Neural cell (in vitro differentiated cells): ENCODE measurements around the gene TSPEAR. TPM values are rescaled to one million over a fixed set of nuclear protein-coding genes. Genes with fewer than 3 reads are reported as not detected.

Source experiments
- H2AFZ ChIP-seq: fragments of 200-600, 300-800 bp; sonication (generic), shearing (Covaris generic); 2 replicates; pipeline ENCODE4 v1.6.0; 2014; ENCODE audit warnings: low read depth, mild to moderate bottlenecking, antibody characterized with exemption, low read length, moderate library complexity
- H3F3A ChIP-seq: fragments of 200-600 bp; shearing (Covaris generic); 2 replicates; pipeline ENCODE4 v1.6.1; 2016; ENCODE audit warnings: mild to moderate bottlenecking, moderate library complexity, mixed read lengths, antibody characterized with exemption, low read length; ENCODE audit not compliant: insufficient read depth, poor library complexity, severe bottlenecking
- H3K27ac ChIP-seq: fragments of 200-600, 300-800 bp; sonication (generic), shearing (Covaris generic); 2 replicates; pipeline ENCODE4 v1.5.1; 2014; ENCODE audit warnings: mild to moderate bottlenecking, low read length, moderate library complexity
- H3K27me3 ChIP-seq: fragments of 300-800, 200-600 bp; sonication (generic), shearing (Covaris generic); 2 replicates; pipeline ENCODE4 v1.6.0; 2014; ENCODE audit warnings: mild to moderate bottlenecking, low read depth, low read length, moderate library complexity; ENCODE audit not compliant: insufficient read depth
- H3K36me3 ChIP-seq: fragments of 300-800, 200-600 bp; sonication (generic), shearing (Covaris generic); 2 replicates; pipeline ENCODE4 v1.5.1; 2014; ENCODE audit warnings: mild to moderate bottlenecking, antibody characterized with exemption, low read length, moderate library complexity; ENCODE audit not compliant: insufficient read depth
- H3K4me2 ChIP-seq: fragments of 300-800, 200-600 bp; sonication (generic), shearing (Covaris generic); 2 replicates; pipeline ENCODE4 v1.6.0; 2014; ENCODE audit warnings: mild to moderate bottlenecking, low read length
- H3K4me3 ChIP-seq: fragments of 300-800, 200-600 bp; sonication (generic), shearing (Covaris generic); 2 replicates; pipeline ENCODE4 v1.5.1; 2014; ENCODE audit warnings: mild to moderate bottlenecking, low read length, moderate library complexity
- H3K79me2 ChIP-seq: fragments of 200-600 bp; shearing (Covaris generic); replicated peaks from 2 replicates; pipeline ENCODE4 v1.6.0; 2014; ENCODE audit warnings: mild to moderate bottlenecking, low read length, moderate library complexity; ENCODE audit not compliant: insufficient read depth
- H3K9ac ChIP-seq: fragments of 300-800, 200-600 bp; sonication (generic), shearing (Covaris generic); 2 replicates; pipeline ENCODE4 v1.6.1; 2016; ENCODE audit warnings: mild to moderate bottlenecking, low read length, mixed read lengths
- H3K9me2 ChIP-seq: fragments of 200-600 bp; shearing (Covaris generic); 2 replicates; pipeline ENCODE4 v1.6.1; 2016; ENCODE audit warnings: mild to moderate bottlenecking, low read length, mixed read lengths; ENCODE audit not compliant: insufficient read depth
- H3K9me3 ChIP-seq: fragments of 200-600, 300-800 bp; sonication (generic), shearing (Covaris generic); 2 replicates; pipeline ENCODE4 v1.6.1; 2016; ENCODE audit warnings: mild to moderate bottlenecking, mixed run types, low read length, moderate library complexity, mixed read lengths
- H4K20me1 ChIP-seq: fragments of 200-600 bp; shearing (Covaris generic); 2 replicates; pipeline ENCODE4 v1.6.1; 2016; ENCODE audit warnings: mild to moderate bottlenecking, mixed run types; ENCODE audit not compliant: insufficient read depth
- EP300 ChIP-seq: fragments of 450-650 bp; conservative IDR thresholded peaks from 2 replicates; pipeline ENCODE4 v1.6.1; 2014; ENCODE audit warnings: antibody characterized with exemption, mild to moderate bottlenecking, moderate library complexity; ENCODE audit not compliant: poor library complexity, severe bottlenecking
- EZH2 ChIP-seq: fragments of 200-600, 300-800 bp; shearing (Covaris generic), sonication (generic); IDR thresholded peaks from 2 replicates; pipeline ENCODE4 v1.6.1; 2014; ENCODE audit warnings: antibody characterized with exemption, low read length, borderline replicate concordance, mild to moderate bottlenecking; ENCODE audit not compliant: insufficient read depth, poor library complexity, severe bottlenecking
- MXI1 ChIP-seq: fragments of 450-650 bp; conservative IDR thresholded peaks from 2 replicates; pipeline ENCODE4 v1.6.1; 2014; ENCODE audit warnings: antibody characterized with exemption, mild to moderate bottlenecking; ENCODE audit not compliant: poor library complexity, severe bottlenecking
- POLR2AphosphoS5 ChIP-seq: IDR thresholded peaks from 2 replicates; pipeline ENCODE4 v1.6.1; 2012
- RAD21 ChIP-seq: fragments of 450-650 bp; conservative IDR thresholded peaks from 2 replicates; pipeline ENCODE4 v1.6.1; 2014; ENCODE audit warnings: antibody characterized with exemption, mild to moderate bottlenecking, moderate library complexity
- SMC3 ChIP-seq: fragments of 450-650 bp; conservative IDR thresholded peaks from 2 replicates; pipeline ENCODE4 v1.6.1; 2014; ENCODE audit warnings: antibody characterized with exemption, mild to moderate bottlenecking, moderate library complexity; ENCODE audit not compliant: poor library complexity
- TAF1 ChIP-seq: IDR thresholded peaks from 2 replicates; pipeline ENCODE4 v1.6.1; 2012; ENCODE audit warnings: low read depth
- polyA plus RNA-seq: library from polyadenylated mRNA; depleted of rRNA; stranded (reverse); fragments of >200 nt; gene quantifications from 2 replicates; pipeline ENCODE4 v1.2.3, GENCODE V29; 2014
- TF ChIP-seq, protein P1 (sequence below): fragments of 450-650 bp; IDR thresholded peaks from 2 replicates; pipeline ENCODE4 v1.5.1; 2014; ENCODE audit warnings: antibody characterized with exemption, mild to moderate bottlenecking, moderate library complexity; ENCODE audit not compliant: poor library complexity, severe bottlenecking
- TF ChIP-seq, protein P2 (sequence below): IDR thresholded peaks from 2 replicates; pipeline ENCODE4 v1.6.1; 2012; ENCODE audit warnings: borderline replicate concordance

The TSPEAR gene
- polyA plus RNA-seq, 1 donor from 2014 or later = 0.19 TPM

DNA sequence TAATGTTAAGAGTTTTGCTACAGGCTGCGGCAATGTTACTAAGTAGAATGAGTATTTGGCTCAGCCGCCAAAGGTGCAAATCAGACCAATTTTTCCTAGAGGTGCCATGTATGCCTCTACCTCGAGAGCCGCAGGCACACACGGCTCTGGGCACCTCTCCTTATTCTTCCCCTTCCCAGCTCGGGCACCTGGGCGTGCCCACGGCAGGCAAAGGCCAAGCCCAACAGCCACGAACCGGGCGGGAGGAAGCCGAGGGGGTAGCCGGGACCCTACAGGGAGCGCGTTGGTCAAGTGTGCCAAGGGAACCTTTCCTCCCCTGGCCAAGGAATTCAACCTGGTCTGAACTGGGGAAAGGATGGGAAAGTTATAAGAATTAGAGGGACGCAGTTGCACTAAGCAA, 225.1 kb downstream of the TSPEAR start:
- H3K9me3 ChIP-seq = no peaks in the 10 kb centered on the region
- H2AFZ ChIP-seq = no peak overlapping the region
- no peaks in the 10 kb centered on the region for H4K20me1 ChIP-seq
- H3K79me2 ChIP-seq = no peaks in the 10 kb centered on the region
- no peaks in the 10 kb centered on the region for H3K9me2 ChIP-seq
- no peaks in the 10 kb centered on the region for H3F3A ChIP-seq
- TF ChIP-seq RAD21 (no peak), SMC3 (no peak), EP300 (no peak), TAF1 (no peak), MXI1 (no peak), EZH2 (no peak), POLR2AphosphoS5 (no peak)
- TF ChIP-seq, protein P1, sequence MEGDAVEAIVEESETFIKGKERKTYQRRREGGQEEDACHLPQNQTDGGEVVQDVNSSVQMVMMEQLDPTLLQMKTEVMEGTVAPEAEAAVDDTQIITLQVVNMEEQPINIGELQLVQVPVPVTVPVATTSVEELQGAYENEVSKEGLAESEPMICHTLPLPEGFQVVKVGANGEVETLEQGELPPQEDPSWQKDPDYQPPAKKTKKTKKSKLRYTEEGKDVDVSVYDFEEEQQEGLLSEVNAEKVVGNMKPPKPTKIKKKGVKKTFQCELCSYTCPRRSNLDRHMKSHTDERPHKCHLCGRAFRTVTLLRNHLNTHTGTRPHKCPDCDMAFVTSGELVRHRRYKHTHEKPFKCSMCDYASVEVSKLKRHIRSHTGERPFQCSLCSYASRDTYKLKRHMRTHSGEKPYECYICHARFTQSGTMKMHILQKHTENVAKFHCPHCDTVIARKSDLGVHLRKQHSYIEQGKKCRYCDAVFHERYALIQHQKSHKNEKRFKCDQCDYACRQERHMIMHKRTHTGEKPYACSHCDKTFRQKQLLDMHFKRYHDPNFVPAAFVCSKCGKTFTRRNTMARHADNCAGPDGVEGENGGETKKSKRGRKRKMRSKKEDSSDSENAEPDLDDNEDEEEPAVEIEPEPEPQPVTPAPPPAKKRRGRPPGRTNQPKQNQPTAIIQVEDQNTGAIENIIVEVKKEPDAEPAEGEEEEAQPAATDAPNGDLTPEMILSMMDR = no peak
- TF ChIP-seq, protein P2, sequence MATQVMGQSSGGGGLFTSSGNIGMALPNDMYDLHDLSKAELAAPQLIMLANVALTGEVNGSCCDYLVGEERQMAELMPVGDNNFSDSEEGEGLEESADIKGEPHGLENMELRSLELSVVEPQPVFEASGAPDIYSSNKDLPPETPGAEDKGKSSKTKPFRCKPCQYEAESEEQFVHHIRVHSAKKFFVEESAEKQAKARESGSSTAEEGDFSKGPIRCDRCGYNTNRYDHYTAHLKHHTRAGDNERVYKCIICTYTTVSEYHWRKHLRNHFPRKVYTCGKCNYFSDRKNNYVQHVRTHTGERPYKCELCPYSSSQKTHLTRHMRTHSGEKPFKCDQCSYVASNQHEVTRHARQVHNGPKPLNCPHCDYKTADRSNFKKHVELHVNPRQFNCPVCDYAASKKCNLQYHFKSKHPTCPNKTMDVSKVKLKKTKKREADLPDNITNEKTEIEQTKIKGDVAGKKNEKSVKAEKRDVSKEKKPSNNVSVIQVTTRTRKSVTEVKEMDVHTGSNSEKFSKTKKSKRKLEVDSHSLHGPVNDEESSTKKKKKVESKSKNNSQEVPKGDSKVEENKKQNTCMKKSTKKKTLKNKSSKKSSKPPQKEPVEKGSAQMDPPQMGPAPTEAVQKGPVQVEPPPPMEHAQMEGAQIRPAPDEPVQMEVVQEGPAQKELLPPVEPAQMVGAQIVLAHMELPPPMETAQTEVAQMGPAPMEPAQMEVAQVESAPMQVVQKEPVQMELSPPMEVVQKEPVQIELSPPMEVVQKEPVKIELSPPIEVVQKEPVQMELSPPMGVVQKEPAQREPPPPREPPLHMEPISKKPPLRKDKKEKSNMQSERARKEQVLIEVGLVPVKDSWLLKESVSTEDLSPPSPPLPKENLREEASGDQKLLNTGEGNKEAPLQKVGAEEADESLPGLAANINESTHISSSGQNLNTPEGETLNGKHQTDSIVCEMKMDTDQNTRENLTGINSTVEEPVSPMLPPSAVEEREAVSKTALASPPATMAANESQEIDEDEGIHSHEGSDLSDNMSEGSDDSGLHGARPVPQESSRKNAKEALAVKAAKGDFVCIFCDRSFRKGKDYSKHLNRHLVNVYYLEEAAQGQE = no peak
- H3K27me3 ChIP-seq = no peaks in the 10 kb centered on the region
- H3K4me2 ChIP-seq = no peak overlapping the region
- H3K36me3 ChIP-seq = no peaks in the 10 kb centered on the region
- H3K9ac ChIP-seq = no peak overlapping the region
- H3K27ac ChIP-seq = no peak overlapping the region
- H3K4me3 ChIP-seq = no peak overlapping the region

DNA sequence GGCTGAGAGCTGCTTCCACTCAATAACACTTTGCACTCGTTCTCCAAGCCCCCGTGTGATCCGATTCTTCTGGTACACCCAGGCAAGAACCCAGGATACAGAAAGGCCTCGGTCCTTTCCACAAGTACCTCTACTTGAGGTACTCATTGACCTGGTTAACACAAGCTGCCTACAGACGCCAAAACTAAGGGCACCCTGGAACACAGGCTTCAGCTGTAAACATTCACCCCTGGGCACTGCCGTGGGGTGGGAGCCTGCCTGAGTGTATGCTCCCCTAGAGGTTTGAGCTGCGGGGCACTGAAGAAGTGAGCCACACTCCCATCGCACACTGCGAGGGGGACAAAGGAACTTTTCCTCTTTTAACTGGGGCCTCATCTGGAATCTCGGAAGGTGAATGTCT, 225.6 kb downstream of the TSPEAR start:
- no peaks in the 10 kb centered on the region for H4K20me1 ChIP-seq
- H3K36me3 ChIP-seq = no peaks in the 10 kb centered on the region
- H3K4me3 ChIP-seq = peak overlapping the region; percentile 31
- no peaks in the 10 kb centered on the region for H3F3A ChIP-seq
- H3K27me3 ChIP-seq = no peaks in the 10 kb centered on the region
- H3K9me2 ChIP-seq = no peaks in the 10 kb centered on the region
- H3K9ac ChIP-seq = no peak overlapping the region
- no peak overlapping the region for H3K27ac ChIP-seq
- H3K79me2 ChIP-seq = no peaks in the 10 kb centered on the region
- no peaks in the 10 kb centered on the region for H3K9me3 ChIP-seq
- H3K4me2 ChIP-seq = no peak overlapping the region
- no peak overlapping the region for H2AFZ ChIP-seq
- TF ChIP-seq EZH2 (no peak), RAD21 (no peak)

DNA sequence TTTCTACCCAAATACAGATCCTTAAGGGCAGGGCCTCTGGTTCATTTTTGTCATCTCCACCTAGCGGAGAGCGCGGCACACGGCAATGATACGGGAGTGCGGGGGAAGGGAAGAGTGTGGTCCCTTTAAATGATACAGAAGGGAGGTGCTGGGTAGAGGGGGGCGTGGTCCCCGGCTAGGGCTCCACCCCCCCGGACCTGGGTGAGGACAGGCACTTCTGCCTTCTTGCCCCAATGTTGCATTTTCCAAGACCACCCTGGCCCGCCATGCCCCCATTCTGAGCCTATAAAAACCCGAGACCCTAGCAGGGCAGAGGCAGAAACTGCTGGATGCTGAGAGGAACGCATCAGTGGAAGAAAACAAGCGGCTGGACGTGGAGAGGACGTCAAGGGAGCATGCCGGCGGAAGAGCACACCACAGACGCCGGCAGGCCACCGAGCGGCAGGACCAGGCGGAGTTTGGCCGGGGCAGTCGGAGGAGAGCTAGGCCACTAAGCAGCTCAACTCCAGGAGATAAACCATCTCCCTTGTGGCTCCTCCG, 226.0 kb downstream of the TSPEAR start:
- no peaks in the 10 kb centered on the region for H3F3A ChIP-seq
- no peaks in the 10 kb centered on the region for H3K79me2 ChIP-seq
- H3K4me3 ChIP-seq = peak overlapping the region; percentile 31
- H3K9ac ChIP-seq = no peak overlapping the region
- H3K27ac ChIP-seq = no peak overlapping the region
- H3K9me3 ChIP-seq = no peaks in the 10 kb centered on the region
- no peaks in the 10 kb centered on the region for H3K36me3 ChIP-seq
- no peak overlapping the region for H3K4me2 ChIP-seq
- no peaks in the 10 kb centered on the region for H3K9me2 ChIP-seq
- no peak overlapping the region for H2AFZ ChIP-seq
- TF ChIP-seq MXI1 (no peak), EZH2 (no peak), SMC3 (no peak), RAD21 (no peak), TAF1 (no peak), POLR2AphosphoS5 (no peak), EP300 (no peak)
- TF ChIP-seq, protein P1 = no peak
- TF ChIP-seq, protein P2 = no peak
- H3K27me3 ChIP-seq = no peaks in the 10 kb centered on the region
- no peaks in the 10 kb centered on the region for H4K20me1 ChIP-seq
